Measurements from ENCODE around the gene LBX1.

LBX1 gene

DNA sequence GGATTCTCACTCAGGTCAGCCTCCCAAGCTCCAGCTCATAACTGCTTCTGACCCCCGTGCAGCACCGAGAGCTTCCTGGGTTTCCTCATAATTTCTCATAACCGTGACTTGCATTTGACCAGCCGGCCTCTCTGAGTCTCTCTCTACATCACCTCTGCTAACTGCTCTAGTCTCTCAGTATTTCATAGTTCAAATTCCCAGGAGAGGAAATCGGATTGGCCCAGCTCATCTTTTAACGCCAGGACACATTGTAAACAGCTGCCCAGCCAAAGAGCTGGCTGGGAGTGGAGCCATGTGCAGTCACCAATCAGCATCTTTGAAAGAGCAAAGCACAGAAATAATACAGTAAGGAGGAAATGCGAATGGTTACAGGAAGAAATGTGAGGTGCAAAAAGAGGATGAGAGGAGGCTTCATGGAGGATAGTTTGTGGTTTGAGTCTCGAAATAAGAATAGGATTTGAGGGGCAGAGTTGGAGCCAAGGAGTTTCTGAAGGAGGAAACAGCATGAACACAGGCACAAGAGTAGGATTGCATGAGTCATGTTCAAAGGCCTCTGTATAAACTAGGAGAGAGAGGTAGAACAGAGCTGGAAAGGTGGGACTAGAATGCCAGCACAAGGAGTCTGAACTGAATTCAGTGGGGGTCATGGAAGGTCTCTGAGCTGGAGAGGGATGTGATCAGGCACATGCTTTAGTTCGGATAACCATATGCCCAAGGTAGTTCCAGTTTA, 15.2 kb upstream of the LBX1 start:
- no peaks in the 10 kb centered on the region for H3K4me1 ChIP-seq (ENCODE audit: control insufficient read depth in 1 of 2, insufficient read depth in 2 of 2, low read length in 2 of 2)
- H3K27me3 ChIP-seq (ENCODE audit: control insufficient read depth in 1 of 2, insufficient read depth in 2 of 2, low read length in 2 of 2), result peaks cover 44 to 48% of the 10 kb centered on the region in 2 donors
- H3K36me3 ChIP-seq (ENCODE audit: control insufficient read depth in 1 of 2, insufficient read depth in 2 of 2, low read length in 2 of 2), result no peaks in the 10 kb centered on the region
- no peak overlapping the region for H3K9ac ChIP-seq (ENCODE audit: low read depth in 1 of 2, low read length in 2 of 2)
- no peaks in the 10 kb centered on the region for H3K9me3 ChIP-seq (ENCODE audit: control insufficient read depth in 1 of 2, low read length in 2 of 2)
- no peak overlapping the region for H3K27ac ChIP-seq (ENCODE audit: low read depth, low read length)
- no peak overlapping the region for H3K4me3 ChIP-seq (ENCODE audit: low read depth in 1 of 2, low read length in 2 of 2)

DNA sequence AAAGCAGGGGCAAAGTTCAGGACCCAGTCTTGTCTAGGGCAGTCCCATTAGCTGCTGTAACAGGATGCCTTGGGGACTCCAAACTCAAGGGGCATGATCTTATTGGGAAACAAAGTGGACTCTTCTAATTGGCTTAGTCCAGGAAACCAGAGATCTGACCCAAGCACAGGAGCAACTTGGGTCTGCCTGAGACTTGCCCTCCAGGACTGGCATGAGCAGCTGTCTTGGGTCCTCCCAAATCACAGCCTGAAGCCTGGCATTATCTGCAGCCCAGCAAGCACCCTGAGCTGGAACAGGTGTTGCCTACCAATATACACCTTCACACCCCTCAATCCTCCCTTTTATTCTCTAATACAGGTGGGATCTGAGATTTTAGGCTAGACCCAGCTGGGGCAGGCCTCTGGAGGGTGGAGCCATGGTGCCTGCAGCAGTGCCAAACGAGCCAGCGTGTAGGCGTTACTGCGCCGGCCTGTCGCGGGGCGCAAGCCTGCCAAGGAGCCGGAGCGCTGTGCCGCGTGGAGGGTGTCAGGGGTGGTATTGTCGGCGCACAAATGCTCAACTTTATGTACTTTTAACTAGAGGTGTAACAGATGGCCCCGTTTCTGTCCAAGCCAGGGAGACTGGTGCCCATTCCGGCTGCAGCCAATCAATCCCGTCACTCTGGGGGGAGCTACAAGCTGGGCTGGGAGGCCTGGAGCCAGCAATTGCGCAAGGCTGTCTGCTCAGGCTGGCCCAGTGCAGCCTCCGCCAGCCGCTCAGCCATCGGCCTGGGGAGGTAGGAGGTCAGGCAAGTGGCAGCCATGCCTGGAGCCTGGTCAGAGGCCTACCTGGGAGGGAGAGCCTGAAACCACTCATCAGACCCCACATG, 12.8 kb upstream of the LBX1 start:
- Histone ChIP-seq H3K27ac (ENCODE audit: low read depth, low read length) (no peak overlapping the region), H3K36me3 (ENCODE audit: control insufficient read depth in 1 of 2, insufficient read depth in 2 of 2, low read length in 2 of 2) (no peaks in the 10 kb centered on the region), H3K4me3 (ENCODE audit: low read depth in 1 of 2, low read length in 2 of 2) (no peak overlapping the region), H3K9ac (ENCODE audit: low read depth in 1 of 2, low read length in 2 of 2) (no peak overlapping the region), H3K9me3 (ENCODE audit: control insufficient read depth in 1 of 2, low read length in 2 of 2) (no peaks in the 10 kb centered on the region), H3K4me1 (ENCODE audit: control insufficient read depth in 1 of 2, insufficient read depth in 2 of 2, low read length in 2 of 2) (no peaks in the 10 kb centered on the region), H3K27me3 (ENCODE audit: control insufficient read depth in 1 of 2, insufficient read depth in 2 of 2, low read length in 2 of 2) (peaks cover 60 to 64% of the 10 kb centered on the region in 2 donors)

DNA sequence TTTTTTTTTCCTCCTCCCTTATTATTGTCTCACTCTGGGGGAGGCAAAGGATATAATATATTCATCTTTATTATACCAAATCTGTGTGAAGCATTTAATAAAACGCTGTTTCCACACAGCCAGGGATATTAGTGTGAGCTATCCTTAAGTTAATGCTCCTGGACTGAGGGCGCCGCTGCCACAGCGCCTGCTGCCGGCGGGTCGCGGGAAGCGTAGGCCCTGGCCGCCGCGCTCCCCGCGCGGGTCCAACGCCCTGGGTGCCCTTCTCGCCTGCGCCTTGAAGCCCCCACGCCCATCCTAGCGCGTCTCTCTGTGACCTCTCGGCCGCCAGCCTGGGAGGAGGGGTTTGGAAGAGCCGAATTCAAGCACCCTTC, 9.5 kb upstream of the LBX1 start:
- Histone ChIP-seq H3K9ac (ENCODE audit: low read depth in 1 of 2, low read length in 2 of 2) (no peak overlapping the region), H3K9me3 (ENCODE audit: control insufficient read depth in 1 of 2, low read length in 2 of 2) (no peaks in the 10 kb centered on the region), H3K4me1 (ENCODE audit: control insufficient read depth in 1 of 2, insufficient read depth in 2 of 2, low read length in 2 of 2) (no peaks in the 10 kb centered on the region), H3K27ac (ENCODE audit: low read depth, low read length) (no peak overlapping the region), H3K4me3 (ENCODE audit: low read depth in 1 of 2, low read length in 2 of 2) (no peak overlapping the region), H3K36me3 (ENCODE audit: control insufficient read depth in 1 of 2, insufficient read depth in 2 of 2, low read length in 2 of 2) (no peaks in the 10 kb centered on the region), H3K27me3 (ENCODE audit: control insufficient read depth in 1 of 2, insufficient read depth in 2 of 2, low read length in 2 of 2) (peaks cover 79 to 83% of the 10 kb centered on the region in 2 donors)

DNA sequence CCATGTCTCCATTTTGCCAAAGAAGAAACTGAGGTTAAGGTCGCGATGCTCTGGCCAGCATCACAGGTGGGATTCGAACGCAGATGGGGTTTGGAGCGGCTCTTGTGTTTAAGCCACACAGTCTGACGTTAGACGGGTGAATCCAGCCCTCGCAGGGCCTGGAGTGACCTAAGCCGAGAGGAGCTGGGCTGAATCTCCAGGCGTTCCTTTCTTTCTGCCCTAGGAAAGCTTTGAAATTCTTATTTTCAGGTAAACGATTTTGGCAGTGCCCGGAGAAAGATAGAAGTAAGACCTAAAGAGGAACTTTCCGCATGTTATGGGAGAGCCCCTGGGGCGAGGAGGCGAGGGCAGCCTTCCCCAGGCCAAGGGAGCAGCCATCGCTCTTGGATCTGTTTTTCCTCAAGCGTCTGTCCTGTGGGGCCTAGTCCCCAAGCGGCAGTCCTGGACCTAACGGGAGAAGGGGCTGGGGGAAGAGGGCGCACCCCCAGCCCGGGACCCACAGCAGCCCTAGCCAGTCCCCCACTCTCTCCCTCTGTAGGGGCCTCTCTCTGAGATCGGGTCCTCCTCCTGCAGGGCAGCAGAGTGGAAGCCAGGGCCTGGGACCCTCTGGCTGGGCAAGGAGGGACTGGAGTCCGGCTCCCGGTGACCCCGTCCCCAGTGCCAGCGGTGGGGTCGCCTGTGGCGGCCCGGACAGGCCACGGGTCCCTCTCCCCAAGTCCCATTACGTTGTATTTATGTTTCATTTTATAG, 8.9 kb upstream of the LBX1 start:
- Histone ChIP-seq H3K4me3 (ENCODE audit: low read depth in 1 of 2, low read length in 2 of 2) (no peak overlapping the region), H3K4me1 (ENCODE audit: control insufficient read depth in 1 of 2, insufficient read depth in 2 of 2, low read length in 2 of 2) (no peaks in the 10 kb centered on the region), H3K9me3 (ENCODE audit: control insufficient read depth in 1 of 2, low read length in 2 of 2) (no peaks in the 10 kb centered on the region), H3K27ac (ENCODE audit: low read depth, low read length) (no peak overlapping the region), H3K27me3 (ENCODE audit: control insufficient read depth in 1 of 2, insufficient read depth in 2 of 2, low read length in 2 of 2) (peaks cover 77 to 88% of the 10 kb centered on the region in 2 donors), H3K9ac (ENCODE audit: low read depth in 1 of 2, low read length in 2 of 2) (no peak overlapping the region), H3K36me3 (ENCODE audit: control insufficient read depth in 1 of 2, insufficient read depth in 2 of 2, low read length in 2 of 2) (no peaks in the 10 kb centered on the region)

DNA sequence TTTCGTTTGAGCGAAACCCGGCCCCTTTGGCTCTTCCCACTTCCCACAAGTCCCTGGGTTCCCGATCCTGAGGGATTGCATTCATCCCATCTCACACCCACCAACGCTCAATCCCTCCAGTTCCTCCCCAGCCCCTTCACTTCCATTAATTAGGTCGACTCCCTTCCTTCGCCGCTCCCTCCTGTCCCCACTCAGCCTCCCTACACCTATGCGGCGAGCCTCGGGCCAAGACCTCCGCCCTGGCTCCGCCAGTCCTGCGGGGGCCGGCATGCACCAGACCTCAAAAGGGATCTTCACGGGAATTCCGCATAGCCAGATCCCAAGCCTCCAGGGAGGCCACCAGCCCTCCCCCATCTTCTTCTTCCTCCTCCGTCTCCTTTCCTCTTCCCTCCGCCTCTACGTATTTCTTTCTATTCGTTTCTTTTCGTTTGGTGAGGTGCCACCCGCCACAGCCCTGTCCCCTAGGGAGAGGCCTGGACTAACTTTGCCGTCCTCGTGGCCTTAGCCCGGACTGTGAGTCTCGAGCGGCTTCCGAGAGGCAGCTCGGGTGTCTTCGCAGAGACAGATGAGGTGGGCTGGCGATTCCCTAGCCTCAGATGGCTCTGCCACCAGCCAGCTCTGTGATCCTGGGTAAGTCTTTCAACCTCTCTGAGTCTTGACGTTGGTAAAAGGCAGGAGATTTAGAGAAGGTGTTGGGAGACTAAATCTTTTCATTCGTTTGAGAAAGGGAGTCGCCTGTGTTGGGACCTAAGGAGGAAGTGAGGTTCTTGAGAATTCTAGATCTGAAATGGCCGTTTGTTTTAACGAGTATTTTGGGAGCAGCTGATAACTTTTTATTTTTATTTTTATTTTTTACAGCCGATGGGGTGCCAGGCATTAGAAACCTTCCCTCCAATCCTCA, 8.1 kb upstream of the LBX1 start:
- H3K27me3 ChIP-seq (ENCODE audit: control insufficient read depth in 1 of 2, insufficient read depth in 2 of 2, low read length in 2 of 2), result peaks cover 80 to 90% of the 10 kb centered on the region in 2 donors

DNA sequence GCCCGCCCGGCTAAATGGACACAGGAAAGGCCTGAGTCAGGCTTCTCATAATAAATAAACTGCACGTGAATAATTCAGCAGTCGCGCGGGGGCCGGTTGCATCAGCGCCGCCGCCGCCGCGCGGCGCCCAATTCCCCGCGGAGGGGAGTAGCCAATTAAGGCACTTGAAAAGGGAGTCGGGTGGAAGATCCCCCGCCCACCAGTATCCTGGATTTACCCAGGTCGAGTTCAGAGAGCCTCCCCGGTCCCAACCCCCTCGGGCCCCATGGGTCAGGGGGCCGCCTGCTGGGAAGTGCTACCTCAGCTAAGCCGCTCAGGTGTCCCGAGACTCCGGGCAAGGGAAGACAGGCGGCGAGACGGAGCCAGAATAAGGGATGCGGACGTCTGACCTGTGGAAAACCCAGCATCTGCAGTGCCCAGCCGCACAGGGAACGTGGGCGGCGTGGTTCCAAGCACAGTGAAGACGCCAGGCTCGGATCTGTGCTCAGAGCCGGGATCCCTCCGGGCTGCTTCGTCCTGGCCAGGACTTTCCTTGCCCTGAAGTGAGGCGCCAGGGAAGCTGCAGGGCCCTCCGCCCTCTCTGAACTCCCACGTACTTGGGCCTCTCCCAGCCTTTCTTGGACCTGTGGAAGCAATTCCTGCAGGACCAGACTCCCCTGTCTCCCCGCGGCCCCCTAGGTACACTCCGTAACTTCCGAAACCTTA, 7.3 kb upstream of the LBX1 start:
- Histone ChIP-seq H3K27me3 (ENCODE audit: control insufficient read depth in 1 of 2, insufficient read depth in 2 of 2, low read length in 2 of 2) (peaks cover 88 to 92% of the 10 kb centered on the region in 2 donors), H3K4me3 (ENCODE audit: low read depth in 1 of 2, low read length in 2 of 2) (no peak overlapping the region)

More for the DNA sequence above, 8.1 kb upstream of the LBX1 start:
- Histone ChIP-seq H3K27ac (ENCODE audit: low read depth, low read length) (no peak overlapping the region), H3K36me3 (ENCODE audit: control insufficient read depth in 1 of 2, insufficient read depth in 2 of 2, low read length in 2 of 2) (no peaks in the 10 kb centered on the region), H3K4me3 (ENCODE audit: low read depth in 1 of 2, low read length in 2 of 2) (no peak overlapping the region), H3K9ac (ENCODE audit: low read depth in 1 of 2, low read length in 2 of 2) (no peak overlapping the region), H3K9me3 (ENCODE audit: control insufficient read depth in 1 of 2, low read length in 2 of 2) (no peaks in the 10 kb centered on the region), H3K4me1 (ENCODE audit: control insufficient read depth in 1 of 2, insufficient read depth in 2 of 2, low read length in 2 of 2) (no peaks in the 10 kb centered on the region)

DNA sequence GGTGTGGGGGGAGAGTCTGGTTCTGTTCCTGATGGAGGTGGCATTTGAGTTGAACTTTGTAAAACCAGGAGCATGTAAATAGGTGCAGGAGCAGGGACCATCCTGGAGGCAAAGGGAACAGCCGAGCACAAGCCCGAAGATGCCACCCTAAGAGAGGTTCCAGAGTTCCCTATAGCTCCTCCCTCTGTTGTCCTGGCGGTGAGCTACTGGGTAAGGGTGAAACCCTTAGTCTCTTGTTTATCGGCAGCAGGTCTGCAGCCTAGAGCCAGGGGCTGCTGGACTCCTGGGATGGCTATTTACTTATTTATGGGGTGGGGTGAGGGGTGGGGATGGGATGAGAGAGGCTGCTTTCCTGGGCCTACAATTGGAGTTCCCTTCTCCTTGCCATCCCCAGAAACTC, 6.5 kb upstream of the LBX1 start:
- no peaks in the 10 kb centered on the region for H3K4me1 ChIP-seq (ENCODE audit: control insufficient read depth in 1 of 2, insufficient read depth in 2 of 2, low read length in 2 of 2)

More for the DNA sequence above, 7.3 kb upstream of the LBX1 start:
- Histone ChIP-seq H3K36me3 (ENCODE audit: control insufficient read depth in 1 of 2, insufficient read depth in 2 of 2, low read length in 2 of 2) (no peaks in the 10 kb centered on the region), H3K9me3 (ENCODE audit: control insufficient read depth in 1 of 2, low read length in 2 of 2) (no peaks in the 10 kb centered on the region), H3K27ac (ENCODE audit: low read depth, low read length) (no peak overlapping the region), H3K4me1 (ENCODE audit: control insufficient read depth in 1 of 2, insufficient read depth in 2 of 2, low read length in 2 of 2) (no peaks in the 10 kb centered on the region), H3K9ac (ENCODE audit: low read depth in 1 of 2, low read length in 2 of 2) (no peak overlapping the region)

DNA sequence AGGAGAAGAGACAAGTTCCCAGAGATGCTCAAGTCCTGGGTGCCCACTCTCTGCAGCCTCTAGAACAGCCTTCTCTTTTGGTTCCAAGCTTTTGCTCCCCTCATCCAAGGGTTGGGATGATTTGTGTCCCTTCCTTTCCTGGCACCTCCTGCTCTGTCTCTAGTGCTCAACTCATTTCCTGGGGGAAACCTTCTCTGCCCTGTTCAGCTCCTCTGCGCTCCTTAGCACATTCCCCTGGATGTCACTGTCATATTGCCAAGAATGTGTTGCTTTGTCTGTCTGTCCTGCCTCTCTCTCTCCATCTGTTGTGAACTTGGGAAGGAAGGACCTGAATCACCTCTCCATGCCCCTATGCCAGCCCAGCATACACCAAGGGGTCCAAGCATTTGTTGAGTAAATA, 5.1 kb upstream of the LBX1 start:
- Histone ChIP-seq H3K9me3 (ENCODE audit: control insufficient read depth in 1 of 2, low read length in 2 of 2) (no peaks in the 10 kb centered on the region), H3K4me3 (ENCODE audit: low read depth in 1 of 2, low read length in 2 of 2) (no peak overlapping the region), H3K9ac (ENCODE audit: low read depth in 1 of 2, low read length in 2 of 2) (no peak overlapping the region), H3K27ac (ENCODE audit: low read depth, low read length) (no peak overlapping the region), H3K36me3 (ENCODE audit: control insufficient read depth in 1 of 2, insufficient read depth in 2 of 2, low read length in 2 of 2) (no peaks in the 10 kb centered on the region), H3K4me1 (ENCODE audit: control insufficient read depth in 1 of 2, insufficient read depth in 2 of 2, low read length in 2 of 2) (peaks cover 0 to 5% of the 10 kb centered on the region in 2 donors), H3K27me3 (ENCODE audit: control insufficient read depth in 1 of 2, insufficient read depth in 2 of 2, low read length in 2 of 2) (peaks cover 92 to 96% of the 10 kb centered on the region in 2 donors)

More for the DNA sequence above, 6.5 kb upstream of the LBX1 start:
- Histone ChIP-seq H3K27me3 (ENCODE audit: control insufficient read depth in 1 of 2, insufficient read depth in 2 of 2, low read length in 2 of 2) (peaks cover 91 to 96% of the 10 kb centered on the region in 2 donors), H3K36me3 (ENCODE audit: control insufficient read depth in 1 of 2, insufficient read depth in 2 of 2, low read length in 2 of 2) (no peaks in the 10 kb centered on the region), H3K4me3 (ENCODE audit: low read depth in 1 of 2, low read length in 2 of 2) (no peak overlapping the region), H3K27ac (ENCODE audit: low read depth, low read length) (no peak overlapping the region), H3K9ac (ENCODE audit: low read depth in 1 of 2, low read length in 2 of 2) (no peak overlapping the region), H3K9me3 (ENCODE audit: control insufficient read depth in 1 of 2, low read length in 2 of 2) (no peaks in the 10 kb centered on the region)

DNA sequence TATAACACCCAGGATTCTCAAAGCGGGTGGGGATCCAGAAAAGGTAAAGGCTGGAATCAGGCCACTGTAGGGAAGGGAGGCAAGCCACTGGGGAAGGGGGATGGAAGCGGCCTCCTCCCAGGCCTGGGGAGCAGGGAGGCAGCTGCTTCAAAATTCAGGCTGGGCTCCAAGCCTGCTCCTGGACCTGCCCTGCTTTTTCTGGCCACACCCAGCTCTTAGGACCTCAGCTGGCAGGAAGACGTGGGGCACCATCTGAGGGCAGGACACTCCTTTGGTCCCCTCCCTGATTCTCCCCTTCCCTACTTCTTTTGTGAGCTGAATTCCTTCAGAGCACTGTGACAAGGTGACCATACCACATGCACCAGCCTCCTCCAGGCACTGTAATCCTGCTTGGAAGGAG, 4.6 kb upstream of the LBX1 start:
- Histone ChIP-seq H3K27me3 (ENCODE audit: control insufficient read depth in 1 of 2, insufficient read depth in 2 of 2, low read length in 2 of 2) (peaks cover 91 to 96% of the 10 kb centered on the region in 2 donors), H3K27ac (ENCODE audit: low read depth, low read length) (no peak overlapping the region), H3K4me3 (ENCODE audit: low read depth in 1 of 2, low read length in 2 of 2) (no peak overlapping the region), H3K9ac (ENCODE audit: low read depth in 1 of 2, low read length in 2 of 2) (no peak overlapping the region), H3K36me3 (ENCODE audit: control insufficient read depth in 1 of 2, insufficient read depth in 2 of 2, low read length in 2 of 2) (no peaks in the 10 kb centered on the region), H3K4me1 (ENCODE audit: control insufficient read depth in 1 of 2, insufficient read depth in 2 of 2, low read length in 2 of 2) (peaks cover 0 to 6% of the 10 kb centered on the region in 2 donors), H3K9me3 (ENCODE audit: control insufficient read depth in 1 of 2, low read length in 2 of 2) (no peaks in the 10 kb centered on the region)

All from duodenal mucosa (tissue), 2 donors.